ENCODE results near the gene VGLL4.

Gene VGLL4

GRCh38 chr3:11653298-11654055 lies 9.8 kb upstream of the VGLL4 start:
- no peak for DNase-seq

- DNase-seq, result peak in 1 of 51 donors; percentile 6
Observed at GRCh38 chr3:11651900-11652299, 8.2 kb upstream of the VGLL4 start.

GRCh38 chr3:11651477-11651876 lies 7.8 kb upstream of the VGLL4 start:
- DNase-seq, result no peak

GRCh38 chr3:11650391-11650790 lies 6.7 kb upstream of the VGLL4 start:
- no peak for DNase-seq

GRCh38 chr3:11648735-11649134 lies 5.0 kb upstream of the VGLL4 start:
- DNase-seq, result no peak

- peak in 33 of 51 donors; percentile 14 to 82 (median 41) for DNase-seq
Observed at GRCh38 chr3:11643201-11643603, 513 bp downstream of the VGLL4 start.

- peak in 49 of 51 donors; percentile 27 to 88 (median 69) for DNase-seq
Observed at GRCh38 chr3:11642431-11643191, 1.1 kb downstream of the VGLL4 start.

- peak in 3 of 51 donors; percentile 4 to 60 (median 13) for DNase-seq
Observed at GRCh38 chr3:11641683-11642430, 1.9 kb downstream of the VGLL4 start.

- no peak for DNase-seq
Observed at GRCh38 chr3:11641316-11641682, 2.4 kb downstream of the VGLL4 start.

- DNase-seq, result peak in 1 of 51 donors; percentile 41
Observed at GRCh38 chr3:11640009-11640673, 3.6 kb downstream of the VGLL4 start.

- peak in 23 of 51 donors; percentile 14 to 47 (median 29) for DNase-seq
Observed at GRCh38 chr3:11638495-11639358, 5.0 kb downstream of the VGLL4 start.

- DNase-seq, result peak in 2 of 51 donors; percentile 22 to 44
Observed at GRCh38 chr3:11637901-11638458, 5.7 kb downstream of the VGLL4 start.

GRCh38 chr3:11636394-11636770 lies 7.3 kb downstream of the VGLL4 start:
- no peak for DNase-seq

- peak in 1 of 51 donors; percentile 25 for DNase-seq
Observed at GRCh38 chr3:11635680-11636393, 7.9 kb downstream of the VGLL4 start.

GRCh38 chr3:11634974-11635612 lies 8.6 kb downstream of the VGLL4 start:
- DNase-seq, result no peak

GRCh38 chr3:11634081-11634635 lies 9.6 kb downstream of the VGLL4 start:
- DNase-seq, result no peak

GRCh38 chr3:11632966-11633365 lies 10.7 kb downstream of the VGLL4 start:
- DNase-seq, result no peak

- DNase-seq, result no peak
Observed at GRCh38 chr3:11632564-11632963, 11.2 kb downstream of the VGLL4 start.

- DNase-seq, result no peak
Observed at GRCh38 chr3:11631820-11632219, 11.9 kb downstream of the VGLL4 start.

All from hypothalamus (tissue), 51 donors.